Kasumi-1 (cell line): ENCODE data around the gene GRB10.

Experiments
- DNase-seq, 2 experiments: peaks; one replicate each; lab custom pipeline; 2025; lab: John Stamatoyannopoulos, UW

GRB10 gene

GRCh38 chr7:50803359-50804337, 21.0 kb upstream of the GRB10 start:
- no peak for DNase-seq

GRCh38 chr7:50801907-50802306, 19.2 kb upstream of the GRB10 start:
- DNase-seq = no peak

- DNase-seq = no peak
These were observed 17.2 kb upstream of the GRB10 start for GRCh38 chr7:50799873-50800272.

- no peak for DNase-seq
These were observed 15.4 kb upstream of the GRB10 start for GRCh38 chr7:50798126-50798525.

- no peak for DNase-seq
These were observed 13.1 kb upstream of the GRB10 start for GRCh38 chr7:50795831-50796230.

GRCh38 chr7:50795253-50795652, 12.6 kb upstream of the GRB10 start:
- DNase-seq = no peak

GRCh38 chr7:50793947-50794570, 11.4 kb upstream of the GRB10 start:
- DNase-seq = no peak

GRCh38 chr7:50793120-50793946, 10.6 kb upstream of the GRB10 start:
- DNase-seq = no peak

GRCh38 chr7:50792342-50793119, 9.8 kb upstream of the GRB10 start:
- DNase-seq = no peak

- no peak for DNase-seq
These were observed 9.2 kb upstream of the GRB10 start for GRCh38 chr7:50791938-50792341.

GRCh38 chr7:50791363-50791937, 8.8 kb upstream of the GRB10 start:
- no peak for DNase-seq

- no peak for DNase-seq
These were observed 7.7 kb upstream of the GRB10 start for GRCh38 chr7:50790381-50790780.

- no peak for DNase-seq
These were observed 5.7 kb upstream of the GRB10 start for GRCh38 chr7:50788382-50788781.

GRCh38 chr7:50787825-50788224, 5.1 kb upstream of the GRB10 start:
- no peak for DNase-seq

- DNase-seq = no peak
These were observed 2.6 kb upstream of the GRB10 start for GRCh38 chr7:50785346-50785745.

- DNase-seq = no peak
These were observed 1.3 kb upstream of the GRB10 start for GRCh38 chr7:50783801-50784507.

- no peak for DNase-seq
These were observed 607 bp upstream of the GRB10 start for GRCh38 chr7:50783303-50783702.

- no peak for DNase-seq
These were observed 1.1 kb downstream of the GRB10 start for GRCh38 chr7:50781381-50782293.

- no peak for DNase-seq
These were observed 2.3 kb downstream of the GRB10 start for GRCh38 chr7:50780436-50780835.

- DNase-seq = no peak
These were observed 3.3 kb downstream of the GRB10 start for GRCh38 chr7:50779427-50779826.
